HG02981 (cell line): ENCODE results near the gene BST1.

Source experiments
- ATAC-seq: cut with Tn5 transposase; IDR thresholded peaks from one replicate; pipeline ENCODE4 v1.9.1; 2021; ENCODE audit warnings: mild to moderate bottlenecking, moderate library complexity; ENCODE audit not compliant: unreplicated experiment

BST1 gene

GRCh38 chr4:15702941-15703403 is at the start of gene BST1:
TSS of gene BST1 (plus strand) at chr4:15703065. CDS start at chr4:15703145, 80 bp downstream.
- ATAC-seq = peak; percentile 70

DNA sequence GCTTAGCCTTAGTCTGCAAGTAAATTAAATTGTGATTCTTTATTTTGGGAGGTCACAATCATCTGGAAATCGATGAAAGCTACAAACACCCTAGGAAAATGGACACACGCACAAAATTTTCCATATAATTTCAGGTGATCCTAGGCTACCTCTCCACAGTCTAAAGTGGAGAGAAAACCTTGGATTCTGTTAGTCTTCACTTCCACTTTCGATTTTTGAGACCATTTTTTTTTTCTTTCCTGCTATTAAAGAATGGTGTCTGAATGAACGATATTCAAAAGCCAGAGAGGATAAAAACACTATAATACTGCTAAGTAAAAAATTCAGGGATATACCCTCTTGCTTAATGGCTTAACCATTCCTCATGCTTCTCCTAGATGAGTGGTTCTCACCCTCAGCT is 49.4 kb upstream of the BST1 start:
- ATAC-seq = no peak

- ATAC-seq = no peak
These were observed 48.8 kb upstream of the BST1 start for GRCh38 chr4:15653864-15654592.

DNA sequence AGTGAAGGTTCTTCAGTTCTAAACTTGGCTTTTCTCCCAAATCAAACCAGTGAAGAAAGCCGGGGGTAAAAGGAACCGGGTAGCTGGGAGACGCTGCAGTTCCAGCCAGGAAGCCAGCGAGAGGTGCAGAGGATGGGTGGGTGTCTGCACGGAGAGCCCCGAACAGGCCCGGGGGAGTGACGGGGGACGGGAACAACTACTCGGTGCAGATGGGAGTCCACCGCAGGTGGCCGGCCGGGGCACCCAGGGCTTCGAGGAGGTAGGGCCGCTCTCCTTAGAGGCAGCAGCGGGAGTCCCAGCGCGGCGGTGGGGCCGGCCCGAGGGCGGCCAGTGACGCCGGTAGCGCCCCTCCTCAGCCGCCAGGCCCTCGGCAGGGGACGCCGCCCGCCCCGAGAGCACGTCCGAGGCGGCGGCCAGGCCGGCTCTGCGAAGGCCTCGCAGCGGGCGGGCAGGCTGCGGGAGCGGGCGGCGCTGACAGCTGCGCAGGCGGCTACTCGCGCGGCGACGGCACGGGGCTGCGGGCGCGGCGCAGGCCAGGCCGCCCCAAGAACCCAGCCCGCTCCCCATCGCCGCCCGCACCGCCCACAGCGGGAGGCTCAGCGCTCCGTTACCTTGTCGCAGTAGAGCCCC is 48.2 kb upstream of the BST1 start:
- peak; percentile 40 for ATAC-seq

GRCh38 chr4:15655223-15656037 is 47.4 kb upstream of the BST1 start, which contains the start of gene FBXL5:
TSS of gene FBXL5 (minus strand) at chr4:15655357. CDS start at chr4:15655287, 70 bp downstream.
- ATAC-seq = peak; percentile 66

GRCh38 chr4:15656038-15656470 is 46.8 kb upstream of the BST1 start:
- no peak for ATAC-seq

GRCh38 chr4:15657366-15657765 is 45.5 kb upstream of the BST1 start:
- no peak for ATAC-seq

- no peak for ATAC-seq
These were observed 44.6 kb upstream of the BST1 start for GRCh38 chr4:15658136-15658770.

DNA sequence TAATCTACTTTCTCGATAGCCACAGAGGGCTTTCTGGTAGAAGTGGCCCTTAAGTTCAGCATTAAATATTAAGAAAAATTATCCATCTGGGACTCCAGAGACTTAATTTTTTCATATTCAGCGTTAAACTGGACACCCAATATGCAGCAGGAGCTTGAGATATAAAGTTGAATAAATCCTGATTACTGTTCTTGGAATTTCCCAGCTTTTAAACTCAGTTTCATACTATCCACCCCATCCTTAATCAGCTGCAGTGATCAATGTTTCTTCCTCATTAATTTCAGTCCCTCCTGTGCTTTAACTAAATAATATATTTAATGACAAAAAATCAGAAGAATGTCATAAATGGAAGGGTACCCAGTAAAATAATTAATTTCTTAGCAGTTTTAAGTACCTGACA is 44.1 kb upstream of the BST1 start:
- no peak for ATAC-seq

DNA sequence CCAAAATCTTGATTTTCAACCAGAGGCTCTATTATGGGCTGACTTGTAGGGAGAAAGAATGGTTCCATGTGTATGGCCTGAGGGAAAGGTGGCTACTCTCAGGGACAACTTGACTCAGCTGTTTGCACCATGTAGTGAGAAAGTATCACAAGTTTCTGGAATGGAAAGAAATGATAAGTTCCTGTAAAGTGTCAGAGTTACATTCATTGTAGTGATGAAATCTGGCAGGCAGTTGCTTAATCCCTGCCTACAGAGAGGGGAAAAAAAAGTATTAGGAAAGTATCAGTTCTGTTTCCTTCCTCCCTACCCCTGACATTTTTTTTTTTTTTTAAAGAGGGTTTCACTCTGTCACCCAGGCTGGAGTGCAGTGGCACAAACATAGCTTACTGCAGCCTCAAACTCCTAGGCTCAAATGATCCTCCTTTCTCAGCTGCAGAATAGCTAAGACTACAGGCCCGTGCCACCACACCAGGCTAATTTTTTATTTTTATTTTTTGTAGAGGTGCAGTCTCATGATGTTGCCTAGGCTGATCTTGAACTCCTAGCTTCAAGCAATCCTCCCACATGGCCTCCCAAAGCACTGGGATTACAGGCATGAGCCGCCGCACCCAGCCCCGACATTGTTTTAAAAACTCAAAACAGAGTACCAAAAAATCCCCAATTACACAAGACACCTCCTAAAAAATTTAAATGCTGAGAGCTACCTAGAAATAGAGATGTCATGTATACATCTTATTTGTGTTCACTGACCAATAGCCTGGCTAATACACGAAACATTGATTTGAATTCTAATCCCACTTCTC is 42.9 kb upstream of the BST1 start:
- ATAC-seq = no peak

DNA sequence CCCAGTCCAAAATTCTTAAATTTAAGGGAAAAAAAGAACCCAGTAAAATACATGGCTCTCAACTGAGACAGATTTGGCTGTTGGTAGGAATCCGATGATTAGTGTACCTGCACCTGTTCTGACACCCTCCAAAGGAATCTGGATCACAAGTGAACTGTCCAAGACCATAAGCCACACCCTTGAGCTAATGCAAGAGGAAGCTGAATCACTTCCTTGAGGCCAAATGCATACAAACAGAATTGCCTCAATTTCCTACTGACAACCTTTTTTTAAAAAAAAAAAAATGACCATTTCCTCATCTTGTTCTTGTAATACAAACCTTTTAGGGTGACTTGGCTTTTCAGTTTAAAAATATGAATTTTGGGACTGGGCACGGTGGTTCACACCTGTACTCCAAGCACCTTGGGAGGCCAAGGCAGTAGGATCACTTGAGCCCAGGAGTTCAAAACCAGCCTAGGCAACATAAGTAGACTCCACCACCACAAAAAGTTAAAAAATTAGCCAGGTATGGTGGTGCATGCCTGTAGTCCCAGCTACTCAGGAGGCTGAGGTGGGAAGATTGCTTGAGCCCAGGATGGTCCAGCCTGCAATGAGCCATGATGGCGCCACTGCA is 37.0 kb upstream of the BST1 start:
- ATAC-seq = no peak

- ATAC-seq = no peak
These were observed 35.9 kb upstream of the BST1 start for GRCh38 chr4:15667006-15667405.

- ATAC-seq = no peak
These were observed 34.1 kb upstream of the BST1 start for GRCh38 chr4:15668566-15669435.

GRCh38 chr4:15670576-15670975 is 32.3 kb upstream of the BST1 start:
- no peak for ATAC-seq

GRCh38 chr4:15672101-15672500 is 30.8 kb upstream of the BST1 start:
- no peak for ATAC-seq

GRCh38 chr4:15673337-15673736 is 29.5 kb upstream of the BST1 start:
- no peak for ATAC-seq

DNA sequence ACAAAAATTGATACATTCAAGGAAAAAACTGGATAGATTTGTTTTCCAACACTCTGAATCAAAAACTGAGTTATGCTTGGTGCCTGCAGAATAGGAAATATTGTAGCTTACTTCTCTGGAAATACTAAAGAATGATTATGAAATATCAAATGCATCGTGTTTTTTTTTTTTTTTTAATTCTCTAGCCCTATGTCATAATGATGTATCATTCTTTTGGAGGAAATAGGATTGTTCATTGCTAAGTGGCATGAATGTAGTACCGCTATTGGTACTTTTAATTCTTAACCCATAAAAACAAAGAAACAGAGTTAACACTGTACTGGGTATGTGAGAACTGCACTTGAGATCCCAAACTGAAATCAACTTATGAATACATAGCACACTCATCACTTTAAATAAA is 28.8 kb upstream of the BST1 start:
- no peak for ATAC-seq

DNA sequence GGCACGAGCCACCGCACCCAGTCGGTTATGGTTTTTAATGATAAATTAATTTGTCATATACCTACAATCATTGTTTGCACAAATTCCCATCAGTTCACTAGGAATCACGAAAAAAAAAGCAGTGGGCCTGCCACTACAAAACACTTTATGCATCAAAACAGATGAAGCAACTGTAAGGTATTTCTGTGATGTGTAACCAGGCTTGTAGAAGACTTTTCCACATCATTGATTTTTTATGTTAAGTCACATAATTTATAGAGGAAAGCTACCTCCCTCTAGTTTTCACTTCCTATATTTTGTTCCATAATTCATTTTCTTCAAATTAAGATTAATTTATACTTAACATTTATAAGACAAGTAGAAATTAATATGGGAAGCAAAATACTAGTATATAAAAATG is 27.9 kb upstream of the BST1 start:
- no peak for ATAC-seq

DNA sequence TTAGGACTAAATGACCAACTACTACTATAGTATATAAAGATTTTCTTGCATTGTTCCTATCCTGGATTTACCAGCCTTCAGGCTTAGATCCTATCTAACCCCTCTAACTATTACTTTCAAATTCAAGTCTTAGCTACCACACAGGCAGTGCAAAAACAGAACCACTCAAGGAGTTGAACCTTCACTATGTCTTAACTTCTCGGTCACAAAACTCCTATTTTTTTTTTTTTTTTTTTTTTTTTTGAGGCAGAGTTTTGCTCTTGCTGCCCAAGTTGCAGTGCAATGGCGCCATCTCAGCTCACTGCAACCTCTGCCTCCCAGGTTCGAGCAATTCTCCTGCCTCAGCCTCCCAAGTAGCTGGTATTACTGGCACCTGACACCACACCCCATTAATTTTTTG is 27.5 kb upstream of the BST1 start:
- ATAC-seq = no peak
